ENCODE measurements around the gene FBXO22.
A peak's percentile ranks its signal among the peaks of the same experiment; 100 is the strongest.
"Not testable (repeated sequence)": the region's sequence is repeated elsewhere in the genome, so short reads cannot be mapped to it uniquely, and the experiment has no call there.

The FBXO22 gene

GRCh38 chr15:75921732-75922703 is 18.3 kb downstream of the FBXO22 start:
- DNase-seq = peak; percentile 13

DNA sequence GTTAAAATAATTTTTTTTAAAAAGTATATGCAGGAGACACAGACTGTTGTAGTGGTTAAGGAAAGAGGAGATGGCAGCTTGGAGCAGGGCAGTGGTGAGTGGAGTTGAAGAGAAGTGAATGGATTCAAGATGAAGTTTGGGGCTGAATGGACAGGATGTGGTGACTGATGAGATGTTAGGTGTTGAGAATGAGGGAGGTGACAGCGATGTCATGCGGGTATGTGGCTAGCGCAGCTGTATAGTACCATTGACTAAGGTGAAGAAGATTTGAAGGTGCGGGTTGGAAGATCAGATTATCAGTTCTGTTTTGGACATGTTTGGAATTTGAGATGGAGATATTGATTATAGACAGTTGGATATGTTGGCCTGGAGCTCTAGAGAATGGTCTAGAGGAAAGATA is 20.1 kb downstream of the FBXO22 start:
- DNase-seq = no peak

GRCh38 chr15:75924576-75924975 is 20.9 kb downstream of the FBXO22 start:
- DNase-seq = no peak

GRCh38 chr15:75925440-75925839 is 21.8 kb downstream of the FBXO22 start:
- no peak for DNase-seq

GRCh38 chr15:75926931-75927330 is 23.3 kb downstream of the FBXO22 start:
- DNase-seq = no peak

- no peak for DNase-seq
Measured at GRCh38 chr15:75927601-75928000, 23.9 kb downstream of the FBXO22 start.

DNA sequence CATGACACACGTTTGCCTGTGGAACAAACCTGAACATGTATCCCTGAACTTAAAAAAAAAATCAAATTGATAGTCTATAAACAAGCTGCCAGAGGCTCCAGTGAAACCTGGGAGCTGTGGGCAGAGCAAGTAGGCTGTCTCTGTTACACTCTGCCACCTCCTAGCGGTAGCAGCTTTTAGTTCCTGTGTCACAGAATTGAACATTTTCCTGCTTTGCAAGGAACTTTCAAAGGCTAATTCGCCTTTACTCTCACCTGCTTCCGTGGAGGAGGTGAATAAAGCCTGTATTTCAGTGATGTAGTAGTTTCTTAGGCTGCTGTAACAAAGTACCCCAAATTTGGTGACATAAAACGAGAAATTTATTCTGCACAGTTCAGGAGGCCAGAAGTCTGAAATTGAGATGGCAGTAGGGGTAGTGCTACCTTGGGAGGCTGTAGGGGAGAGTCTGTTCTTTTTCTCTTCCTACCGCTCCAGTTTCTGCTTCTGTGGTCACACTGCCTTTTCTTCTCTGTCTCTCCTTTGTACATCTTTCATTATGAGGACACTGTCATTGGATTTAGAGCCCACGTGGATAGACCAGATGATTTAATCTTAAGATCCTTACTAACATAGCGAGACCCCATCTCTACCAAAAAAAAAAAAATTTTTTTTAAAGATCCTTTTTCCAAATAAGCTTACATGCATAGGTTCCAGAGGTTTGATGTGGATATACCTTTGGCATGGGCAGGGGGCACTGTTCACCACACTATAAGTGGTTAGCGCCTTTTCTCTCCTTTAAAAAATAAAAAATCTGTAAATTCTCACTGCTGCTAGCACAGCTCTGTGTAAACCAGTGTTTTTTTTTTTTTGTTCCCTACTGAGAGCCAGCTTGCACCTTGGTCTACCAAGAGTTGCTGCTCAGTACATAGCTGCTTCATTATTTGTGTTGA is 25.3 kb downstream of the FBXO22 start:
- no peak for DNase-seq

GRCh38 chr15:75929799-75930565 is 26.3 kb downstream of the FBXO22 start:
- no peak for DNase-seq

DNA sequence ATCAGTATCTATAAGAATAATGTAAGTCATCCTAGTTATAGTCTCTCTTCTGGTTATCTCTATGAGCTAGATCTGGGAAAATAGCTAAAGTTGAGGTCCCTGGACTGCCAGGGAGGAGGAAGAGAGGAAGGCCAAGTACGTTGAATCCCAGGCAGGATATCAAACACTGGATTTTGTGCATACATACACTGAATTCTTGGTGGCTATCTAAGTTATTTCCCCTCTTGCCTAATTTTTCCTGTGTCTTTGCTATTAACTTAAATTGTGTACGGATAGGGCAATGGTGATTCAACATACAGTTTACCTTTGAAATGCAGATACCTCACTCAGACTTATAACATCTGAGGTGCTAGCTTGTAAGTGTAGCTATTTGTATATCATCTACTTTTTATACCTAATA is 27.2 kb downstream of the FBXO22 start:
- no peak for DNase-seq

DNA sequence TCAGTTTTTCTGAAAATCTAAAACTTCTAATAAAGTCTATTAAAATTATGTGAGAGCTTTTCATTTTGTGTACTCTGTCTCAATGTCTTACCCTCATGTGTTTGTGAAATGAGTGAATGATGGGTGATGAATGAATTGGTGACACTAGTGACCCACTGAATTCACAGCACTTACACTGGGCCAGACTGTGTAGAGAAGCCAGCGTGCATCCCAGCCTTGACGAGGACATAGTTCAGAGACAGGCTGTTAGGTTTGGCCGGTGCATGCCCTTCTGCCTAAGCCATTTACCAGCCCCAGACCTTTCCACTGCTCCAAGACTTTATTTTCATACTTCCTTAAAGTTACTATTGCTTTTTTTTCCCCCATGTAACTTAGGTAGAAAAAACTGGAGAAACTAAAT is 38.8 kb downstream of the FBXO22 start:
- DNase-seq = no peak

DNA sequence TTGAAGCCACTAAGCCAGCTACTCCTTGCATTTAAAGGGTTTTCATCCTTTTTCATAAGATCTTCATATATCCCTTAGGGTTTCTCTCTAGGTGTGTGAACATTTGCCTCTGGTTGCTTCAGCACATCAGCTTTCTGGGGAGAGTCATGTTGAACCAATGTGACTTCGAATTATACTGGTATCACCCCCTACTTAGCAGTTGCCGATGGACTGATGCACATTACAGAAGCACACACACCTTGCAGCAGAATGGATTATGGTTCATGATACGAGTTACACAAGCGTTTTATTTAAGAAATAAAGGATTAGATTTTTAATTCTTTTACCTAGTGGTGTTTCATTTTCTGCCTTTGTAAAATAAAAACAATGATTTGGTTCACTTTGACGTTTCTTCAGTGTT is 39.6 kb downstream of the FBXO22 start:
- no peak for DNase-seq

DNA sequence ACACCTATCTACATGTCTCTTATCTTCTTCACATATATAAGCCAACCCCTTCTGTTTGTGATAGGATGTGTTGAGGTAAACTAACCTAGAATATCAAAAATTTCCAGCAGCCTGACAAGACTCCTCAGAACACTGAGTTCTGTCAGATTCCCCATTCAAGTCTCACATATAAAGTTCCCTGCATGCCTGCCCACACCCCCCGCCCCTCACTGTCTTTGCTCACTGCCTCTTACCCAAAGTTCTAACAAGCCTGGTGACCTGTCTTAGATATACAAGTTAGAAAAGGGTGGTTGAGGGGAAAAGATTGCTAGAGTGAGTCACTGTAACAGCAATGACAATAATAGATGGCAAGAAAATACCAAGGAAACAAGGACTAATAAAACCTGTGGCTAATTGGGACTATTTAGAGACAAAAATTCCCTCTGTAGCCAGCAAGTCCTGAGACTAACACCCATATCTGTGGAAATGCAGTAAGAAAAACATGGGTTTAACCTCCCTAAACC is 40.1 kb downstream of the FBXO22 start:
- no peak for DNase-seq

- DNase-seq = no peak
Measured at GRCh38 chr15:75945953-75946352, 42.3 kb downstream of the FBXO22 start.

DNA sequence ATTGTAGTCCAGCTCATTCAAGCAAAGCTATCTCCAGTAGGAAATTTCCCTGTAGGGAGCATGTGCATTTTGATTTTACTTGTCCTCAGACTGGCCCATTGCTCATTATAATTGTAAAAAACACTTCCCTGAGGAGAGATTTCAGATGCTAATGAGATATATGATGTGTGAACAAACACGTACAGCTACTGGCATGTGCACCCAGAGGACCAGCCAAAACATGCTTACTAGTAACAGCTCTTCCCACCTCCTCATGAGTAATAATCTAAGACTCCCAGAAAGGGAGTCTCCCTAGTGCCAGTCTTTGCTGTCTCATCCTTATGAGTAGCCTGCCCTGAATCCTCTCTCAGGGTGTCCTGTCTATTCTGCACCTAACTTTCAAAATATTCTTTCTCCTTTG is 43.4 kb downstream of the FBXO22 start:
- DNase-seq = no peak

DNA sequence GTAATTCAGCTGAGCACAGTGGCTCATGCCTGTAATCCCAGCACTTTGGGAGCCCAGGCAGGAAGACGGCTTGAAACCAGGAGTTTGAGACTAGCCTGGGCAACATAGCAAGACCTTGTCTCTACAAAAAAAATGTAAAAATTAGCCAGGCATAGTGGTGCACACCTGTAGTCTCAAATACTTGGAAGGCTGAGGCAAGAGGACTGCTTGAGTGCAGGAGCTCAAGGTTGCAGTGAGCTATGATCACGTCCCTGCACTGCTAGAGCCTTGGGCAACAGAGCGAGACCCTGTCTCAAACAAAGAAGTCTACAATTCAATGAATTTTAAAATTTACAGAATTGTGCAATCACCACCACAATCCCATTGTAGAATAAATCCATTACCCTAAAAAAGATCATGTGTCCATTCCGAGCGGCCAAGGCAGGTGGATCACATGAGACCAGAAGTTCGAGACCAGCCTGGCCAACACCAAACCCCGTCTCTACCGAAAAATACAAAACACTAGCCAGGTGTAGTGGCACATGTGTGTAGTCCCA is 45.2 kb downstream of the FBXO22 start:
- no peak for DNase-seq

DNA sequence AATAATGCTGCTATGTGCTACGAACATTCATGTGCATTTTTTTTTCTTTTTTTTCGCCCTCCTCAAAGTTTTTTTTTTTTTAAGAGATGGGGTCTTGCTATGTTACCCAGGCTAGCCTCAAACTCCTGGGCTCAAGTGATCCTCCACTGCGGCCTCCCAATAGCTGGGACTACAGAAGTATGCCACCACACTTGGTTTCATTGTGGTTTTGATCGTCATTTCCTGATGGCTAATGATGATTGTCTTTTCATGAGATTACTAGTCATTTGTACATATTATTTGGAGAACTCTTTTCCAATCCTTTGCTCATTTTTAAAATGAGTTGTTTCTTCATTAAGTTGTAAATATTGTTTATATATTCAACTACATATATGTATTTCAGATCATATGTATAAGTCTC is 48.8 kb downstream of the FBXO22 start:
- no peak for DNase-seq

- no peak for DNase-seq
Measured at GRCh38 chr15:75955720-75956119, 52.0 kb downstream of the FBXO22 start.

DNA sequence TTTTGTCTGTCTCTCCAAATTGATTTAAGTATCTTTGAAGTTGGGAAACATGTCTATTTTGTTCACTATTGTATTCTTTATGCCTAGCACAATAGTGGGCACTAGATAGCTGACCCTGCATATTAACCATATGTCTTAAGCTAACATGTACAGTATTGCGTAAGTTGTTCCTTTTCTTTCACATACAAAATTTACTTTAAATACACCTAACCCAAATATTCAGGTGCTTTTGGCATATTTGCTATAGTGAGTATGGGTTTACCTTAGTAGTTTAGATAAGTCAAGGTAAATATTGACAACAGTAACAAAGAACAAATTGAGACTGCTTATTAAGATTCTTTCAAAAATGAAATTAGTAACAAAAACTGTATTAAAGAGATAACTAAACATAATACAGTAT is 57.7 kb downstream of the FBXO22 start:
- no peak for DNase-seq

DNA sequence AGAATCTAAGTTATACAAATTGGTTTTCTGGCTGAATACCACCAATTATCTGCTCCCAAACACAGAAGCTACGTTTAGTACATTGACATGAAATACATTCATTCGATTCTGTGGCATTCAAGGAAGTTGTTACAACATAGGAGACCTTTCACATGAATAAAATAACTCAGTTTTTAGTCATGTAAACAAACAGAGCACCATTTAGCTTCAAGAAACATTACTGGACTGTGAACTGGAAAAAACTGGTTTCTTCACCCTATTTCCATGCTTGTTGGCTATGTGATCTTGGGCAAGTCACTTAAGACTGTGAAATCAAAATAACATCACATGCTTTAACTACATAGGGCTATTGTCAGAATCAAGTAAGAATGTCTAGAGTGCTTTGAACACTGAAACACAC is 62.4 kb downstream of the FBXO22 start:
- DNase-seq = no peak

DNA sequence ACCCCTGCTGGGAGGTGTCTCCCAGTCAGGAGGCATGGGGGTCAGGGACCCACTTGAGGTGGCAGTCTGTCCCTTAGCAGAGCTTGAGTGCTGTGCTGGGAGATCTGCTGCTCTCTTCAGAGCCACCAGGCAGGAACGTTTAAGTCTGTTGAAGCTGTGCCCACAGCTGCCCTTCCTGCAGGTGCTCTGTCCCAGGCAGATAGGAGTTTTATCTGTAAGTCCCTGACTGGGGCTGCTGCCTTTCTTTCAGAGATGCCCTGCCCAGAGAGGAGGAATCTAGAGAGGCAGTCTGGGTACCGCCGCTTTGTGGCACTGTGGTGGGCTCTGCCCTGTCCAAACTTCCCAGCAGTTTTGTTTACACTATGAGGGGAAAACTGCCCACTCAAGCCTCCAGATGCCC is 73.1 kb downstream of the FBXO22 start:
- DNase-seq = not testable (repeated sequence)

DNA sequence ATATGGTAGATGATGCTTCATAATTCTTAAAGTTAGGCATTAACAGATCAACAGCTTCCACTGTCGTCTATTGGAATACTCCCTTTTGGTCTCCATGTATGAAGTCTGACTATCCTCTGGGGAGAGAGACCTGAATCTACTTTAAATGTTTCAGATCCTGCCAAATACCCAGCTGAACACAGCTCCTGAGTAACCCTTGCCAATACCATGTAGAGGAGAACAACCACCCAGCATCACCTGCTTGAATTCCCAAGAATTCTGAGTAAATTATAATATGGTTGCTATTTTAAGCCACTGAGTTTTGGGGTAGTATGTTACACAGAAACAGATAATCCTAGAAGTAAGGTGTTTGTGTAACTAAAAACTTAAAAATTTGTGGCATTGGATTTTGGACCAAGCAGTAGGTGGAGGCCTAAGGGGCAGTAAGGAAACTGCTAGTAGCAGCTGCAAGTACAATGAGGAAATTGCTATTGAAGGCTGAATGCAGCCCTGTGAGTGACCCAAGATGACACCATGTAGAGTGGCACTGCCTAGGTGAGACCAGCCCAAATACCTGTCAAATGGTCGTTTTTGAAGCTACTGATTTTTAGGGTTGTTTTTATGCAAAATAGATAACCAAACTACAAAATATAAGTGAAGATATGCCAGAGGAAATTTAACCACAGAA is 77.6 kb downstream of the FBXO22 start:
- DNase-seq = no peak

- no peak for DNase-seq
Measured at GRCh38 chr15:75982468-75982867, 78.8 kb downstream of the FBXO22 start.

All from central memory CD4-positive, alpha-beta T cell (primary cell).